Panc1 (cell line): Measurements from ENCODE around the gene ENOX1. TPM values are rescaled to one million over a fixed set of nuclear protein-coding genes. Genes with fewer than 3 reads are reported as not detected.

ENCODE experiments used
- ATAC-seq: fragments of 200-7000 bp; cut with Tn5 transposase; 2 replicates; pipeline ENCODE4 v1.9.1; 2020; ENCODE audit warnings: mild to moderate bottlenecking, moderate library complexity
- BruUV-seq: library from RNA; stranded (reverse); fragments of 400-500 nt; replicated peaks from 2 replicates; lab custom pipeline; 2021; lab: Mats Ljungman, UMichigan
- CTCF ChIA-PET: fragments of 300-600 bp; sonication (Branson Sonifier 250); formaldehyde crosslinking; loops from one replicate; lab custom pipeline; 2022; ENCODE audit warnings: antibody characterized with exemption; lab: Charles Lee
- POLR2A ChIA-PET: fragments of 300-600 bp; sonication (Branson Sonifier 250); formaldehyde crosslinking; loops from one replicate; lab custom pipeline; 2022; ENCODE audit warnings: antibody characterized with exemption; lab: Charles Lee
- DNase-seq: peaks from one replicate; pipeline ENCODE4 v3.0.0-alpha.2; 2010; ENCODE audit warnings: low read depth, low spot score
- H3K27ac ChIP-seq: 2 replicates; pipeline ENCODE4 v1.5.1; 2011; ENCODE audit warnings: mild to moderate bottlenecking, low read length, inconsistent platforms
- H3K27me3 ChIP-seq: fragments of 200-500 bp; sonication (Bioruptor generic); 2 replicates; pipeline ENCODE4 v1.6.0; 2014; ENCODE audit warnings: low read length, inconsistent platforms; ENCODE audit not compliant: control insufficient read depth, insufficient read depth
- H3K36me3 ChIP-seq: fragments of 200-500 bp; sonication (Bioruptor generic); 2 replicates; pipeline ENCODE4 v1.5.1; 2014; ENCODE audit warnings: inconsistent platforms, mild to moderate bottlenecking, low read length, moderate library complexity; ENCODE audit not compliant: control insufficient read depth, insufficient read depth
- H3K4me1 ChIP-seq: 2 replicates; pipeline ENCODE4 v1.5.1; 2011; ENCODE audit warnings: inconsistent platforms, mild to moderate bottlenecking, low read length, moderate library complexity; ENCODE audit not compliant: control insufficient read depth, insufficient read depth
- H3K4me3 ChIP-seq, 2 experiments: 2 replicates each; pipeline ENCODE4 v1.5.1; 2011 to 2012; ENCODE audit warnings: low read depth in 2 of 2, low read length in 2 of 2, mild to moderate bottlenecking in 2 of 2, inconsistent platforms in 1 of 2, moderate library complexity in 1 of 2
- H3K9me3 ChIP-seq: fragments of 200-500 bp; sonication (Bioruptor generic); 2 replicates; pipeline ENCODE4 v1.5.1; 2014; ENCODE audit warnings: low read depth, mild to moderate bottlenecking, inconsistent platforms, low read length, moderate library complexity; ENCODE audit not compliant: control insufficient read depth, insufficient read depth
- POLR2AphosphoS5 ChIP-seq: IDR thresholded peaks from 2 replicates; pipeline ENCODE4 v1.6.1; 2012; ENCODE audit warnings: mild to moderate bottlenecking, low read depth, low read length, moderate library complexity
- SIN3A ChIP-seq: IDR thresholded peaks from 2 replicates; pipeline ENCODE4 v1.6.1; 2012; ENCODE audit warnings: low read depth, mild to moderate bottlenecking, low read length, moderate library complexity, borderline replicate concordance; ENCODE audit not compliant: insufficient read depth
- TCF7L2 ChIP-seq: IDR thresholded peaks from 2 replicates; pipeline ENCODE4 v1.6.1; 2011; ENCODE audit warnings: mild to moderate bottlenecking, low read depth, low read length, inconsistent platforms
- in situ Hi-C: cut with HindIII; loops from 2 replicates; pipeline ENCODE4 v1.10.0; 2016; ENCODE audit warnings: low sequenced_read_pairs, low pct_unique_long_range_greater_than_20kb
- intact Hi-C: fragments of 100-400 bp; cut with micrococcal nuclease; formaldehyde crosslinking; loops from one replicate; pipeline ENCODE4 v1.10.0; 2022; ENCODE audit not compliant: unreplicated experiment
- total RNA-seq: library from RNA; stranded (reverse); gene quantifications from one replicate; pipeline ENCODE4 v1.2.1, GENCODE V29; 2021; ENCODE audit not compliant: unreplicated experiment
- TF ChIP-seq, protein P1 (sequence below), 2 experiments: IDR thresholded peaks; 2 replicates each; pipeline ENCODE4 v1.6.1; 2011 to 2012; ENCODE audit warnings: low read depth in 2 of 2, control low read depth in 1 of 2, low read length in 1 of 2, mild to moderate bottlenecking in 1 of 2, moderate library complexity in 1 of 2; ENCODE audit not compliant: insufficient read depth in 1 of 2
- TF ChIP-seq, protein P2 (sequence below): fragments of 450-650 bp; IDR thresholded peaks from 2 replicates; pipeline ENCODE4 v1.5.1; 2017; ENCODE audit warnings: mild to moderate bottlenecking

ENOX1 gene
- total RNA-seq, 1 experiment from 2014 or later: 0.23 TPM

DNA sequence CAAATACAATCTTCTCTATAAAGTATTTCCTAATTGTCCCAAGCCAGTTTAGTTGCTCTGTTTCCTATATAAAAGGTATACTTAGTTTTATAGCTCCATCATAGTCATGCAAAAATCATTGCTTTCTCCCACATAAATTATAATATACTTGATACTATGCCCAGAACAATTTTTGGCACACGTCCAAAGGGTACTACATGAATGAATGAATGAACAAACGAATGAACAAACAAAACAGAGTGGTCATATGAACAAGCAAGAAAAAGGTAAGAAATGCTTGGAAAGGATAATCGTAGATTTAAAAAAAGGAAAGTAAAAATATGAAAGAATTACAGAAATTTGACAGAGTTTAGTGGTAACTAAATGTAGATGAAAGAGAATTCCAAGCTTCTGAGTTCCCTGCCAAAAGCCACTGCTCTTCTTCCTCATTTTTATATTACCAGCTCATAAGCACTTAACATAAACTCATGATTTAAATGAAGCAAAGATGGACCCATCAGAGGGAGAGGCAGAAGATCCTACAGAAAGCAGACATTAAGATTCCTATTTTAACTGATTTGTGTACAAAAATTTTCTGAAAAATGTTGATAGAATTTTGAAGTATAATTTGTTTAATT, 123.2 kb downstream of the ENOX1 start:
- Histone ChIP-seq H3K4me1 (no peaks in the 10 kb centered on the region), H3K27ac (no peak overlapping the region), H3K4me3 (no peak overlapping the region), H3K27me3 (no peaks in the 10 kb centered on the region), H3K9me3 (no peaks in the 10 kb centered on the region), H3K36me3 (no peaks in the 10 kb centered on the region)
- DNase-seq (no peak), ATAC-seq (no peak)
- BruUV-seq: no TSS peak
- TF ChIP-seq POLR2AphosphoS5 (no peak), SIN3A (no peak)
- ChIA-PET CTCF (no interaction called here), POLR2A (no interaction called here)
- in situ Hi-C loops: no loop called here
- intact Hi-C loops: no loop called here

DNA sequence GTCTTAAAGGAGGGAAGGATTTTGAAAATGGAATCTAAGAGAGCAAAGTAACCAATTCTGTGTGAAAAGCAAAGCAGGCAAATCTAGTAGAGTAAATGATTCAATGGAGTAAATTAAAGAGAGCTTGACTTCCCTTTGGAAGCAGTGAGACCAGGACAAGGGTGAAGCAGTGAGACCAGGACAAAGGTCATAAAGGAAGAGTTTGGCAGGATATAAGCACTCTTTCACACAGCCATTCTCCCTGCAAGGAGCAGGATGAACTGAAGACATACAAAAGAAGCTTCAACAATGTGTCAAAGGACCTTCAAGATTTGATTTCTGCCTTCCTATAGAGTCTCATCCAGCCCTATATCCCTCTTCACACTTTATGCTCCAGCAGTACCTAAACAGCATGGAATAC, 123.8 kb downstream of the ENOX1 start:
- Histone ChIP-seq H3K4me3 (no peak overlapping the region), H3K27ac (no peak overlapping the region), H3K9me3 (no peaks in the 10 kb centered on the region), H3K36me3 (no peaks in the 10 kb centered on the region), H3K4me1 (no peaks in the 10 kb centered on the region), H3K27me3 (no peaks in the 10 kb centered on the region)
- in situ Hi-C loops (no loop called here), intact Hi-C loops (no loop called here)
- no peak for ATAC-seq
- POLR2A ChIA-PET: no interaction called here
- CTCF ChIA-PET: no interaction called here
- no peak for DNase-seq
- BruUV-seq: no TSS peak
- TF ChIP-seq SIN3A (no peak), POLR2AphosphoS5 (no peak), TCF7L2 (no peak)
- TF ChIP-seq, protein P1, sequence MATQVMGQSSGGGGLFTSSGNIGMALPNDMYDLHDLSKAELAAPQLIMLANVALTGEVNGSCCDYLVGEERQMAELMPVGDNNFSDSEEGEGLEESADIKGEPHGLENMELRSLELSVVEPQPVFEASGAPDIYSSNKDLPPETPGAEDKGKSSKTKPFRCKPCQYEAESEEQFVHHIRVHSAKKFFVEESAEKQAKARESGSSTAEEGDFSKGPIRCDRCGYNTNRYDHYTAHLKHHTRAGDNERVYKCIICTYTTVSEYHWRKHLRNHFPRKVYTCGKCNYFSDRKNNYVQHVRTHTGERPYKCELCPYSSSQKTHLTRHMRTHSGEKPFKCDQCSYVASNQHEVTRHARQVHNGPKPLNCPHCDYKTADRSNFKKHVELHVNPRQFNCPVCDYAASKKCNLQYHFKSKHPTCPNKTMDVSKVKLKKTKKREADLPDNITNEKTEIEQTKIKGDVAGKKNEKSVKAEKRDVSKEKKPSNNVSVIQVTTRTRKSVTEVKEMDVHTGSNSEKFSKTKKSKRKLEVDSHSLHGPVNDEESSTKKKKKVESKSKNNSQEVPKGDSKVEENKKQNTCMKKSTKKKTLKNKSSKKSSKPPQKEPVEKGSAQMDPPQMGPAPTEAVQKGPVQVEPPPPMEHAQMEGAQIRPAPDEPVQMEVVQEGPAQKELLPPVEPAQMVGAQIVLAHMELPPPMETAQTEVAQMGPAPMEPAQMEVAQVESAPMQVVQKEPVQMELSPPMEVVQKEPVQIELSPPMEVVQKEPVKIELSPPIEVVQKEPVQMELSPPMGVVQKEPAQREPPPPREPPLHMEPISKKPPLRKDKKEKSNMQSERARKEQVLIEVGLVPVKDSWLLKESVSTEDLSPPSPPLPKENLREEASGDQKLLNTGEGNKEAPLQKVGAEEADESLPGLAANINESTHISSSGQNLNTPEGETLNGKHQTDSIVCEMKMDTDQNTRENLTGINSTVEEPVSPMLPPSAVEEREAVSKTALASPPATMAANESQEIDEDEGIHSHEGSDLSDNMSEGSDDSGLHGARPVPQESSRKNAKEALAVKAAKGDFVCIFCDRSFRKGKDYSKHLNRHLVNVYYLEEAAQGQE (IDR thresholded peaks at IDR 0.05; ENCODE audit: insufficient read depth in 1 of 2, low read depth in 2 of 2, low read length in 1 of 2): no peak
- TF ChIP-seq, protein P2, sequence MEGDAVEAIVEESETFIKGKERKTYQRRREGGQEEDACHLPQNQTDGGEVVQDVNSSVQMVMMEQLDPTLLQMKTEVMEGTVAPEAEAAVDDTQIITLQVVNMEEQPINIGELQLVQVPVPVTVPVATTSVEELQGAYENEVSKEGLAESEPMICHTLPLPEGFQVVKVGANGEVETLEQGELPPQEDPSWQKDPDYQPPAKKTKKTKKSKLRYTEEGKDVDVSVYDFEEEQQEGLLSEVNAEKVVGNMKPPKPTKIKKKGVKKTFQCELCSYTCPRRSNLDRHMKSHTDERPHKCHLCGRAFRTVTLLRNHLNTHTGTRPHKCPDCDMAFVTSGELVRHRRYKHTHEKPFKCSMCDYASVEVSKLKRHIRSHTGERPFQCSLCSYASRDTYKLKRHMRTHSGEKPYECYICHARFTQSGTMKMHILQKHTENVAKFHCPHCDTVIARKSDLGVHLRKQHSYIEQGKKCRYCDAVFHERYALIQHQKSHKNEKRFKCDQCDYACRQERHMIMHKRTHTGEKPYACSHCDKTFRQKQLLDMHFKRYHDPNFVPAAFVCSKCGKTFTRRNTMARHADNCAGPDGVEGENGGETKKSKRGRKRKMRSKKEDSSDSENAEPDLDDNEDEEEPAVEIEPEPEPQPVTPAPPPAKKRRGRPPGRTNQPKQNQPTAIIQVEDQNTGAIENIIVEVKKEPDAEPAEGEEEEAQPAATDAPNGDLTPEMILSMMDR: no peak

DNA sequence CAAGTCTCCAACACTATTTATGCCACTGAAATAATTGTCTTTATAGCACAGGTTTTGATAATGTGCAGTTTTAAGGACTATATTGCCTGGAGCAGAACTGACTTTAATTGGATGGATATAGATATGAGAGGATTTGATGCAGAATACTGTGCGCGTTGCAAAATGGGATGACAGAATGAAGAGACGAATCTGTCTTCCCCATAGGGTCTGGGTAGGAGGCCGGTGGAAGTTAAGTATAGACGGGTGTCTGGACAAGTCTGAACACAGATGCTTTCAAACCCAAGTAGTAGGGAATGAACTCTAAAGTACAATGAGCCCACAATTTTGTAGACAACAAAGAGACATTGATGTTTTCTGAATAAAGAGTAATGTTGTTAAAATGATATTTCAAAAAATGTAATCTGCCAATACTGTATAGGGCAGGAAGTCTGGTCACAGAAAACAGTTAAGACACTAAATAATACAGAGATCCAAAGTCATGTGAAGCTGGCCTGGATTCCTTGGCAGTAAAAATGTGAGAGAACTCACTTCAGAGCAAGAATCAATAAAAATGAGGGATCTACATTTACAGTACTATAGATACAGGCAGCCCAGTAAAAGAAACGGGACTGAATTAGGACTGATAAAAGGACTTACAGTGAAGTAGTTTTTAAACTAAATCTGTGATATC, 125.5 kb downstream of the ENOX1 start:
- TF ChIP-seq SIN3A: no peak
- TF ChIP-seq TCF7L2: no peak
- TF ChIP-seq, protein P2: no peak
- BruUV-seq: no TSS peak
- H3K9me3 ChIP-seq: no peaks in the 10 kb centered on the region
- ChIA-PET POLR2A (no interaction called here), CTCF (no interaction called here)
- no peaks in the 10 kb centered on the region for H3K27me3 ChIP-seq
- no peak overlapping the region for H3K4me3 ChIP-seq
- in situ Hi-C loops: no loop called here
- intact Hi-C loops: no loop called here
- H3K4me1 ChIP-seq: no peaks in the 10 kb centered on the region
- H3K36me3 ChIP-seq: no peaks in the 10 kb centered on the region
- no peak for ATAC-seq
- DNase-seq: no peak
- H3K27ac ChIP-seq: no peak overlapping the region
